Activated naive CD4-positive, alpha-beta T cell treated with Interleukin-2 at 50 U/mL for 16 hours (primary cell): ENCODE measurements around the gene SKAP1.

Experiments used
- DNase-seq: peaks from one replicate; pipeline ENCODE4 v3.0.0-alpha.2; 2020

Gene SKAP1

GRCh38 chr17:48162946-48163506 lies 267.0 kb downstream of the SKAP1 start:
- DNase-seq = no peak

- no peak for DNase-seq
Observed at GRCh38 chr17:48162306-48162934, 267.6 kb downstream of the SKAP1 start.

- no peak for DNase-seq
Observed at GRCh38 chr17:48161127-48161905, 268.7 kb downstream of the SKAP1 start.

- DNase-seq = no peak
Observed at GRCh38 chr17:48160177-48161081, 269.6 kb downstream of the SKAP1 start.

- DNase-seq = no peak
Observed at GRCh38 chr17:48159232-48159631, 270.8 kb downstream of the SKAP1 start.

- no peak for DNase-seq
Observed at GRCh38 chr17:48155889-48156611, 274.0 kb downstream of the SKAP1 start.

GRCh38 chr17:48153691-48154358 lies 276.2 kb downstream of the SKAP1 start:
- DNase-seq = no peak

GRCh38 chr17:48152289-48152688 lies 277.7 kb downstream of the SKAP1 start:
- no peak for DNase-seq

- no peak for DNase-seq
Observed at GRCh38 chr17:48151220-48151619, 278.8 kb downstream of the SKAP1 start.

- DNase-seq = no peak
Observed at GRCh38 chr17:48150597-48151001, 279.4 kb downstream of the SKAP1 start.

GRCh38 chr17:48149787-48150463 lies 280.1 kb downstream of the SKAP1 start:
- no peak for DNase-seq

GRCh38 chr17:48148854-48149786 lies 280.9 kb downstream of the SKAP1 start:
- no peak for DNase-seq

GRCh38 chr17:48148029-48148770 lies 281.8 kb downstream of the SKAP1 start:
- no peak for DNase-seq

- DNase-seq = no peak
Observed at GRCh38 chr17:48144976-48145798, 284.8 kb downstream of the SKAP1 start.

- no peak for DNase-seq
Observed at GRCh38 chr17:48144231-48144630, 285.8 kb downstream of the SKAP1 start.

- no peak for DNase-seq
Observed at GRCh38 chr17:48143629-48144028, 286.4 kb downstream of the SKAP1 start.

GRCh38 chr17:48139944-48140343 lies 290.1 kb downstream of the SKAP1 start:
- no peak for DNase-seq

GRCh38 chr17:48137656-48138055 lies 292.4 kb downstream of the SKAP1 start:
- DNase-seq = no peak
